GM18867 (cell line): ENCODE results near the gene UBE2E1.
"Not testable (repeated sequence)": the region's sequence is repeated elsewhere in the genome, so short reads cannot be mapped to it uniquely, and the experiment has no call there.

Source experiments
- ATAC-seq: cut with Tn5 transposase; IDR thresholded peaks from one replicate; pipeline ENCODE4 v1.9.1; 2021; ENCODE audit warnings: mild to moderate bottlenecking, moderate library complexity; ENCODE audit not compliant: unreplicated experiment

The UBE2E1 gene

DNA sequence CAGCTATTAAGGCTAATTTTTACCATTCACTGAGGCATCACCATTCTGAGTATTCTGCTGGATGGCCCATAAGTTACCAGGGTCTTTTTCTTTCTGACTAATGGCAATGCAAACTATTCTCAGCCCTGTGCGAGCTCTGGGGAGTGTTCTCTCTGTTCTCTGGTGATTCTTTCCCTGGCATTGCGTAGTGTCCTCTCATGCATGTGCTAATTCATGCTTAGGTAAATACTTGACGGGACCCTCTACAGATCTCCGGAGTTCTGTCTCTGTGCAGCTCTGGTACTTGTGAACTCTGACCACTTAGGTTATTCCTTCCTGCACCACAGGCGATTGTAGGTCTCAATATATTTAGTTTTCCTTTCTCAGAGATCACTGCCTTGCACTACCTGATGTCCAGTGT is 34.8 kb downstream of the UBE2E1 start:
- no peak for ATAC-seq

DNA sequence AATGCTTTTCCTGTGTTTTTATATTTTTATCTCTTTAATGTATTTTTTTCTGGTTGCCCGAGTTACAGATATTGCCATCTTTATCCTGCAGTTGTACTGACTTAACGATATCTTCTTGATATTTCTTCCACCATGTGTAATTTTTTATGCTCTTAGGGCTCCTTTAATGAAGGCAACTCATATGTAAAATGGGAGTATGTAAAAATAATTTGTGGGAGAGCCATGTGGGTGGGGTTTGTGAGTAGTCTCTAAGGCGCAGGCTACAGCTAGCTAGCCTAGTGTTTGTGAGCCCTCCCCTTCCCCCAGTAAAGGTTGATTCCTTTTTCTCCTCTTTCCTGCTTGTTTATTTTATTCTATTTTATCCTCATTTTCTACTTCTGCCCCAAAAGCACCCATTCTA is 38.1 kb downstream of the UBE2E1 start:
- ATAC-seq = no peak

DNA sequence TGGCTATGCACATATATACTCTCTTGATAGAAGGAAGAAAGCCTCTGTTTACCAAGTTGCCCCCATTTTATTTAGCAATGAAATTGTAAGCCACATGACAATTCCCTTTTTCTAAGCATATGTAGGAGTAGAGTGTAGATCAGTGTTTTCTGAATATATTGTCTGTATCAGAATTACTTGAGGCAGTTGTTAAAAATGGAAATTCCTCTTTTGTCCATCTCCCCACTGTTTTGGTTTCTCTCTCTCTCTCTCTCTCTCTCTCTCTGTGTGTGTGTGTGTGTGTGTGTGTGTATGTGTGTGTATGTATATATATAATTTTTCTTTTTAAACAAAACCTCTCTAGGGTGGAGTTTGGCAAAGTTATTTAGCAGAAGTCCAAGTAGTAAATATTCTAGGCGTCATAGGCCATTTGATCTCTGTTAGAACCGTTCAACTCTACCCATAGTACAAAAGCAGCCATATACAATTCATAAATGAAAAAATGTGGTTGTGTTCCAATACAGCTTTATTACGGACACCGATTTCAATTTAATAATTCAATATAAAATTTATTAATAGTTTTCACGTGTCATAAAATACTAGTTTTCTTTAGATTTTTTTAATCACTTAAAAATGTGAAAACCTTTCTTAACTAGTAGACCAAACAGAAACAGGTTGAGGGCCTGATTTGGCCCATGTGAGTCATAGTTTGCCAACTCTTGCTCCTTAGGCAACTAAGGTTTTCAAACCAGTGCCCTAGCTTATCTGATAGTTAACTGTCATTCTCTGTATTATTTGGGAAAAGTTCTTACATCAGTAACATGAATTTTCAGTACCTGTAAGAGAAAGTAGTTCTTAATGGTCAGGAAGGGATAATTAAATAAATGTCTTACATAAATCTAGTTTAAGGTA is 39.8 kb downstream of the UBE2E1 start:
- no peak for ATAC-seq

DNA sequence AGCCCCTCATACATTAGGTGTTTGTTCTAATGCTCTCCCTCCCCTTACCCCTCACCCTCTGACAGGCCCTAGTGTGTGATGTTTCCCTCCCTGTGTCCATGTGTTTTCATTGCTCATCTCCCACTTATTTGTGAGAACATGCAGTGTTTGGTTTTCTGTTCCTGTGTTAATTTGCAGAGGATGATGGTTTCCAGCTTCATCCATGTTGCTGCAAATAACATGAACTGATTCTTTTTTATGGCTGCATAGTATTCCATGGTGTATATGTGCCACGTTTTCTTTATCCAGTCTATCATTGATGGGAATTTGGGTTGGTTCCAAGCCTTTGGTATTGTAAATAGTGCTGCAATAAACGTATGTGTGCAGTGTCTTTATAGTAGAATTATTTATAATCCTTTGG is 43.7 kb downstream of the UBE2E1 start:
- ATAC-seq = not testable (repeated sequence)

DNA sequence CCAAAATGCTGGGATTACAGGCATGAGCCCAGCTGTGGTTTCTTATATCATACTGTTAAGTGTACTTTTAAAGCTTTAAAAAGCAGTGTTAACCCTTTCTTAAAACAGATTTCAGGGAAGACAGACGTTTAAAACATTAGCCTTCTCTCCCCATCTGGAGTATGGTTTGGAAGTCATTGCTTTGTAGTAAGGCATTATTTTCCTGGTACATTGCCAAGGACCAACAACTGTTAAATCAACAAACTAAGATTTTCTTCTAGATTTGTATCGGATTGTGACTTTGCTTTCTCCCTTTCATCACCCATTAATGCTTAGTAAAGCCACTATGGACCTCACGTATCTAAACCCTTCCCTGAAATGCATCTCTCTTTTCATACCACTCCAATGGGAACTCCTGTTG is 50.5 kb downstream of the UBE2E1 start:
- no peak for ATAC-seq

DNA sequence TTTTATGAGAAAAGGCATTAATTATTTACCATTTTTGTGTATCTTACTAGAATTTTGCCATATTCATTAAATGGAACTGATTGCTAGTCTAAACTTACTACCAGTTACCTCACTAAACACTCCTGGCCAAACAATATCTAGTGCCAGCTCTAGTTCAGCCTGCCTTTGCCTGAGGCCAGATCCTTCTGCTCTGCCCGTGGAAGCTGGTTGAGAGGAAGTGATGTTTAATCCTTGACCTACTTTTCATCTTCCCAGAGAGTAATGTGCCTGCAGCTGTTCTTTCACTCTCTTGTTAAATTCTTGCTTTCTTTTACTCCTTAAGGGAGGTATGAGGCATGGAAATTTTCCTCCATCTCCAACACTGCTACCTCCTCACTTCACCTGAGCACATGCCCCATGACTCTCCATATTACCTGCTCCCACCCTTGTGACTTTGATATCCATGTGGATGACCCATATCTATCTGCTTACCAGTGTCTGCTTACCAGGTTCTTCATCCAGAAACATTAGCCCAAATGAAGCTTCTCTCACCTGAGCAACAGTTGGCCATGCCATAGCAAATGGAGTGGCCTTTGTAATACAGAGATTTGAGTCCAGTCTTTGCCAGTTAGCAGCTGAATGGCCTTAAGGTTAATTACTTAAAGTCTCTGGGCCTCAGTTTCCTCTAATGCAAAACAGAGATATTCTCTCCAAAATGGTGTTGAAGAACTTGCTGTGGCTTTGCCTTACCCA is 53.4 kb downstream of the UBE2E1 start:
- no peak for ATAC-seq

DNA sequence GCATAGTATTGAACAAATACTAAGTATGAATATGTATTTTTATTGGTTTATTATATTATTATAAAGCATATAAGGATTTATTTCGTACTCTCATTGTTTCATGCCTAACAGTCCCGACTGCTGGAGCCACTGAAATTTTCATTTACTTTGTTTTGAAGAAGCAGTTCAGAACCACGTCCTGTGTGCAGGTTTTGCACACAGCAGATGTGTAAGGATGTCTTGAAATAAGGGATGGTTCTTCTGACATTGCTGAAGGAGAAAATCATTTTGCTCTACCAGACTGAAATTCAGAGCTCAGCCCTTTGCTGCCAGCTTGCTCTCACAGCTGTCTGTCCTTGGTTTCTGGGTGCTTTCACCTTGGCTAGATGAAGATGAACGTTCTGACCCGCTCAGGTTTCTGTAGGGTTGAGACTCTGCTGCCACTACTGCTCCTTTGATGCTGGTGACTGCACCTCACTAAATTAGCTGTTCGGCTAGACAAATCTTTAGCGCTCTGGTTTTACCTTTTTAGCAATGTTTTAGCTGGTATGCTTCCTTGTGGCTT is 54.2 kb downstream of the UBE2E1 start:
- no peak for ATAC-seq

DNA sequence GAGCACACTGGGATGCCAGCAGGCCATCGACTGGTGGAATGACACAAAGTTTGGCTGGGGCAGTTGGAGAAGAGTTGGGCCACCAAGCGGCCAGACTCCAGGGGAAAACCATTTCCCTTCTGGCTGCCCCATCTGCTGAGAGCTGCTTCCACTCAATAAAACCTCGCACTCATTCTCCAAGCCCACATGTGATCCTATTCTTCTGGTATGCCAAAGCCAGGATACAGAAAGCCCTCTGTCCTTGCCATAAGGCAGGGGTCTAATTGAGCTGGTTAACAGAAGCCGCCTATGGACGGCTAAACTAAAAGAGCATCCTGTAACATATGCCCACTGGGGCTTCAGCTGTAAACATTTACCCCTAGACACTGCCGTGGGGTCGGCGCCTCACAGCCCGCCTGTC is 55.9 kb downstream of the UBE2E1 start:
- no peak for ATAC-seq

DNA sequence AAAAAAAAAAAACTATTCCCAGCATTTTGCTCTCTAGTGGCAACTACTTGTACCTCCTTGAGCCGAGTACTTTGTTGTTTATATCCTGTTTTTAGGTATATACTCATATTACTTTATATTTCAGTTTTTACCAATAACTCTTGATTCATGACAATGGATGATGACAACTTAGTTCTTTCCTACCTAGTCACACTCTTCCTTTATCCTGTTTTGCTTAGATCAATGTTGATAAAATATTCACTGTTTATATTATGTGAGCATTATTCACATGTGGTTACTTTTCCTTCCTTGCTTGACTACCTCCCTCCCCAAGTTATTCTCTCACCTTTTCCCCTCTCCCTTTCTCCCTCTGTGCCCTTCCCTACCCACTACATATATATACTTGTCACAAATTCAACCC is 57.3 kb downstream of the UBE2E1 start:
- no peak for ATAC-seq

DNA sequence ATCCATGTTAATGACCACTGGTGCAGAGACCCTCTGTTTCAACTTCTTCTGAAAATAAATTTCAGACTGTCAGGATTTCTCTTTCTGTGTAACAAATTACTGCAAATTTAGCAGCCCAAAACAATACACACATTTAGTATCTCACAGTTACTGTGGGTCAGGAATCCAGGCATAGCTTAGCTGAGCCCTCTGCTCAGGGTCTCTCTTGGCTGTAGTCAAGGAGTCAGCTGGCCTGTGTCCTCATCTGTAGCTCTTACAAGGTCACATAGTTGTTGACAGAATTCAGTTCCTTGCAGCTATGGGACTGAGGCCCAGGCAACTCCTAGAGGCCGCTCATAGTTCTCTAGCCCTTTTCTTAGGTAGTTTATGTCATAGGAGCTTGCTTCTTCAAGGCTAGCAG is 59.2 kb downstream of the UBE2E1 start:
- ATAC-seq = no peak

DNA sequence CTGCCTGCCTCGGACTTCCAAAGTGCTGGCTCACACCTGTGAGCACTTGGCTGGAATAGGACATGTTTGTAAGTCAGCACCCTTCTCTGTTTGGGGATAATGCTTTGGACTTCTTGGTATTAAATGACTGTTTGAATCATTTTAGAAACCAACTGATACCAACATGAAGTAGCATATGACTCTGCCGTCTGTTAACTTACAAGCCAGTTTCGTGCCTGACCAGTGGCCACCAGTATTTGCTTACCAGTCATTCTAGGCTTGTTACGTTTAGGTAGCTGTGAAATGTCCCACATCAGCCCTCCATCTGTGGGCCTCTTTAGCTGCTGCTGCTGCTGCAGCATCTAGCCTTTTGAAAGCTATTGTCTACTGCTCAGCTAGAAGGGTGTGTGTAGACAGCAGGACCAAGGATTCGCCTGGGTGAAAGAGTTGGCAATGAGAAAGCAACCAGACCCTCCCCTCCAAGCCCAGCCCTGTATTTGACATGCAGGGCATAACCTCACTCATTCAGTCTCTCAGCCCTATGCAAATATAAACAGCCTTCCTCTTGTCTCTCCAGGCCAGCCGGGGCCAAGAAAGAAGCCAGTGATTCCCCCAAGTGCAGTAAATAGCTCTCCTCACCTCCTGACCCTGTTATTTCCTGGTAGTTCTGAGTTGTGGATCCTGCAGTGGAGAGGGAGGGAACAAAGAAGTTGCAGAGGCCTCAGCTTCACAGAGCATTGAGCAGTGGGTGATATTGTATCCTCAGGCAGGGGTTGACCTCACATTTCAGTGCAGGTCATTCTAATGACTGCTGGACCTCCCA is 60.0 kb downstream of the UBE2E1 start:
- ATAC-seq = peak; percentile 92

DNA sequence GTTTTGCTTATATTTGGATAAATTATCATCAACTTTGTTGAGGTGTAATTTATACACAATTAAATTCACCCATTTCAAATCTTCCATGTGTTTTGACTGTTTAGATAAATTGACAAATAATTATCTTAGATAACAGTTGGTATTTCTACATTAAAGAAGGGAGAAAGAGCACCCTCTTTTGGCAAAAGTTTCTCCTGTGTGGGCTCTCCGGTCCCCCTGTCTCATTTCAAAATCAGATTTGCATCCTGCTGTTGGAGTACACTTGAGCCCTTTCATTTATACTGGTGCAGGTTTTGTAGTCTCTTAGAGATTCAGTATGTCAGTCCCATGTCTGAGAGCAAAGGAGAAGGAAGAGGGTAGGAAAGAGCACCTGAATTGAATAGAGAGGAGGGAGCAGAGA is 61.6 kb downstream of the UBE2E1 start:
- no peak for ATAC-seq

DNA sequence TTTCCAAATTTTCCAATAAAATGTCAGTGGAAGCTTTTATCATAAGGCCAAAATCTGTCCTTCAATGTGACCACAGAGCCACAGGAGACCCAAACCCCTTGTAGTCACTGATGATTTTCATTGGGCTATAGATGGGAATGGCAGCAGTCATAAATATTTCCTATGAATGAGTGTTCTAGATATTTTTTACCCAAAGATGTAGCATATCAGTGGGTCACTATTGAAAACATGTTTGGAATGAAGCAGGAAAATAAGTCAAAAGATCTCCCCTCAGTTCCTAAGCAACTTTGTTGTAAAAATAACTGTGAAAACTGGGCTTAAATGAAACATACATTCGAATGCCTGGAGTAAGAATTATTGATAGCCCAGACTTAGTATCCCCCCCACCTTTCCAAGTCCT is 62.1 kb downstream of the UBE2E1 start:
- ATAC-seq = no peak

DNA sequence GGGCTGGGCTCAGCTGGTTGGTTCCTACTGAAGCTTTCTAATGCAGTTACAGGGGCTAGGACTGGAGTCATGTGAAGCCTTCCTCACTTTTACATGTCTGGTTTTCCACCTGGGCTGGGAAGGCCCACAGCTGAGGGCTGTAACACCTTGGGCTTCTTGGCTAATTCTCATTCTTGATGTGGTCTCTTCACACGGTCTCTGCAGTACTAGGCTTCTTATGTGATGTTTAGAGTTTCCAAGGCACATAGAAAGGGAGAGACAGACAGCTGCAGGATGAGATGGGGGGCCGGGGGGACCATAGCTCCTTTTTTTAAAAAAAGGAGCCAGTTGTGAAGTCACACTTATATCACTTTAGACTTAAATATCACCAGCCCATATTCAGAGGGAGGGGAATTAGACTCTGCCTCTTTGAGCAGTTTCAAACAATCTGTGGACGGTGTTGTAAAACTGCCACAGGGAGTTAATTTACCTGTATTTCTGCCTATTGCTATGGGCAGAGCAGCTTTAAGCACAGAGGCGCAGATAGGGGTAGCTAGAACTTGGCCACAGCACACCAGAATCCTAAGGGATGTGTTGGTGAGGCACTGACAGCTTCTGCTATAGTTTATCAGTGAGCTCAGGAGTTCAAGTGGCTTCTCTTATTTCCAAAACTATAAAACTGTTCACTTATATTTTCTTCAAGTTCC is 64.4 kb downstream of the UBE2E1 start:
- no peak for ATAC-seq

DNA sequence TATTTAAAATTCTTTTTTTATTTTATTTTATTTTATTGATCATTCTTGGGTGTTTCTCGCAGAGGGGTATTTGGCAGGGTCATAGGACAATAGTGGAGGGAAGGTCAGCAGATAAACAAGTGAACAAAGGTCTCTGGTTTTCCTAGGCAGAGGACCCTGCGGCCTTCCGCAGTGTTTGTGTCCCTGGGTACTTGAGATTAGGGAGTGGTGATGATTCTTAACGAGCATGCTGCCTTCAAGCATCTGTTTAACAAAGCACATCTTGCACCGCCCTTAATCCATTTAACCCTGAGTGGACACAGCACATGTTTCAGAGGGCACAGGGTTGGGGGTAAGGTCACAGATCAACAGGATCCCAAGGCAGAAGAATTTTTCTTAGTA is 64.9 kb downstream of the UBE2E1 start:
- ATAC-seq = not testable (repeated sequence)

DNA sequence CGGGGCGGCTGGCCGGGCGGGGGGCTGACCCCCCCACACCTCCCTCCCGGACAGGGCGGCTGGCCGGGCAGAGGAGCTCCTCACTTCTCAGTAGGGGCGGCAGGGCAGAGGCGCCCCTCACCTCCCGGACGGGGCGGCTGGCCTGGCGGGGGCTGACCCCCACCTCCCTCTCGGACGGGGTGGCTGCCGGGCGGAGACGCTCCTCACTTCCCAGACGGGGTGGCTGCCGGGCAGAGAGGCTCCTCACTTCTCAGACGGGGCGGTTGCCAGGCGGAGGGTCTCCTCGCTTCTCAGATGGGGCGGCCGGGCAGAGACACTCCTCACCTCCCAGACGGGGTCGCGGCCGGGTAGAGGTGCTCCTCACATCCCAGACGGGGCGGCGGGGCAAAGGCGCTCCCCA is 65.6 kb downstream of the UBE2E1 start:
- ATAC-seq = not testable (repeated sequence)

DNA sequence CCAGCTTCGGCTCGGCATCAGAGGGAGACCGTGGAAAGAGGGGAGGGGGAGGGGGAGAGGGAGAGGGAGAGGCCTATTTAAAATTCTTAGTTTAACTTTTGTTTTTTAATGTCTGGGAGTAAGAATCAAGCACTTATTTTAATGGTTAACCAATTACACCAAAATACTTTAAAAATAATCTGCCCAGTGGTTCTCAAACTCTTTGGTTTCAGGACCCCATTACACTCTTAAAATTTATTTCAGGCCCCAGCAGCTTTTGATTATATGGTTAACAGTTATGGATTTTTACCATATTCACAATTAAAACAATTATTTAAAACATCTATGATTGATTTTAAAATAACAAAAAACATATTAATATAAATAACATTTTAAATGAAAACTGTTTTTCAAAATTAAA is 66.6 kb downstream of the UBE2E1 start:
- ATAC-seq = no peak

DNA sequence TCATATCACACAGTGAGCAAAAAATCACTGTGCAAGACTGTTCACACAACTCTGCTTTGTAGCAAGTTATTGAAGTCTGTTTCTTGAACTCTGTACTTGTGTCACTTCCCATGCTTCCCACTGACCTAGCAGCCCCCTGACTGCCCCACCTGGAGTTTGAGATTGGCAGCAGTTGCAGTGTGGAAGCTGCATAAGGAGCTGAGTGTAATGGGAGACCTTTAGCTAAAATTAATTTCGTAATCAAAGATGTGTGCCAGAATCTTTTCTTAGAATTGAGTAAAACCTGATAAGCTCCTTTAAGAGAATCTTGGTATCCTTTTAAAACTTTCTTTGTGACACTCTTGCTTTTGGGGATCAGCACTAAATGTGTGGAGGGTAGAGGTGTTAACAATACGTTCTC is 68.2 kb downstream of the UBE2E1 start:
- no peak for ATAC-seq

DNA sequence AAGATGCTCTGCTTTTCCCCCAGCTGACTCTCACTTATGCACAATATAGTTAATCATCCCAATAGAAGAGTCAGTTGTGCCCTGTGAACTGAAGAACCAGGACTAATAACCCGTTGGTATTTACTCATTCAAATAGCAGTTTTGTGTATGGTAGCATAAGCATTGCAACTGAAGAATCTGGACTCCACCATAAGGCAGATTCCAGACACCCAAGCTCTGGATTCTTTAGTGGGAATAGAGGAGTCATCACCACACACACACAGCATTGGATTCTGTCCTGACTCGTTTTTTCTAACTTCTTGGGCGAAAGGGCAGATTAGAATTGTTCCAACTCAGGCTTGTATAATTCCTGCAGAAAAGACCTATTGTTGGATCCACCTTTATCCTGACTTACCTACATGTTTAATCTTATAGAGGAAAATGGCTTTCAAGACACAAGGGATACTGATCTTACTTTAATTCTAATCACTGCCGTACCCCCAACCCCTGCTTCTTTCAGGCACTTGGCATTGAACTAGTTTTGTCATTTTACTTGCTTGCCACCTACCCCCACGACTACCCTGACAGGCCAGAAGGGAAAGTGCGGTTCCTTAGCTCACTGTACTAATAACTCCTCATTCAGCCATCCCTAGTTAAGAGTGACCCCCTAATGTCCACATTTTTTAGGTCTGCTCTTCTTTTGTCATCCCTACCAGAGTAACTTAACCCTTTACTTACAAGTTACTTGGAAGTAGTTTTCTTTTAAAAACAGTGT is 68.8 kb downstream of the UBE2E1 start:
- ATAC-seq = no peak
